HG03571 (cell line): ENCODE results near the gene PILRA.
A peak's percentile ranks its signal among the peaks of the same experiment; 100 is the strongest.
"Not testable (repeated sequence)": the region's sequence is repeated elsewhere in the genome, so short reads cannot be mapped to it uniquely, and the experiment has no call there.

Experiments used
- ATAC-seq: cut with Tn5 transposase; IDR thresholded peaks from one replicate; pipeline ENCODE4 v1.9.1; 2021; ENCODE audit not compliant: unreplicated experiment

The PILRA gene

GRCh38 chr7:100378114-100378755 is 4.9 kb downstream of the PILRA start:
- no peak for ATAC-seq

DNA sequence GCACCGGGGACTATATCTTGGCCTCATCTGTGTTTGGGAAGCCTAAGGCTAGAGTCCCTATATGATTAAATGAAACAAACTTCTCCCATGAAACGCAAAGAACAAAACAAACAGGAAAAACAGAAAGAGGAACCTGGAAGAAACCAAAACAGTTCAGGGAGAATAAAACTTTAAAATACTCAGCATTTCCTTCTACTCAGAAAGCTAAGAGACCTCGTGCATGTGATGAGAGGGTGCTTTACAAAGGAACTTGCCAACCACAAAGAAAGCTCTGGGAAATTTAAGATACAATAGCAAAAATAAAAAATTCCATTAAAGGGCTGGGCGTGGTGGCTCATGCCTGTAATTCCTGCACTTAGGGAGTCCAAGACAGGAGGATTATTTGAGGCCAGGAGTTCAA is 6.9 kb downstream of the PILRA start:
- ATAC-seq: no peak

- ATAC-seq: not testable (repeated sequence)
Observed at GRCh38 chr7:100381531-100382233, 8.4 kb downstream of the PILRA start.

GRCh38 chr7:100382234-100382853 is 9.1 kb downstream of the PILRA start:
- ATAC-seq: not testable (repeated sequence)

DNA sequence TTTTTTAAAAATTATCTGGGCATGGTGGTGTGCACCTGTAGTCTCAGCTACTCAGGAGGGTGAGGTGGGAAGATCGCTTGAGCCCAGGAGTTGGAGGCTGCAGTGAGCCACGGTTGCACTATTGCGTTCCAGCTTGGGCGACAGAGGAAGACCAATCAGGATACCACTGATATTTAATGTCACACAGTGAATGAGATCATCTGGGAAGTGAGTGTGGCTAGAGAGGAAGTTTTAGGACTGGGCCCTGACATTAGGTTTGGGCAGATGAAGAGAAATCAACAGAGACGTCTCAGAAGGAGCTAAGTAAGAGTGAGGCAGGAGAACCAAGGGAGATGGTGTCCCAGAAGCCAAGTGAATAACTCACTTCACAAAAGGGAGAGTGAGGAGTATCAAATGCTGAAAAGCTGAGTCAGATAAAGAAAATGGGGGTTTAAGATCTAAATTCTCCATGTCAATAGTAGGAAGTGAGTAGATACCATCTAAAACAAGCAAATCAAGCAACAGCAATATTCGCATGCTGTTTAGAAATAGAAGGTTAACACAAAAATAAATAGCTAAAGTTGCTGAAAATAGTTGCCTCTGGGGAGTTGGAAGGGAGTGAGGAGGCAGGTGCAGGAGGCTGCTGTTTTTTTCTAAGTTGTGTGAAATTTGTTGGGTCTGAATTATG is 11.5 kb downstream of the PILRA start:
- no peak for ATAC-seq

- no peak for ATAC-seq
Observed at GRCh38 chr7:100386940-100387339, 13.7 kb downstream of the PILRA start.

DNA sequence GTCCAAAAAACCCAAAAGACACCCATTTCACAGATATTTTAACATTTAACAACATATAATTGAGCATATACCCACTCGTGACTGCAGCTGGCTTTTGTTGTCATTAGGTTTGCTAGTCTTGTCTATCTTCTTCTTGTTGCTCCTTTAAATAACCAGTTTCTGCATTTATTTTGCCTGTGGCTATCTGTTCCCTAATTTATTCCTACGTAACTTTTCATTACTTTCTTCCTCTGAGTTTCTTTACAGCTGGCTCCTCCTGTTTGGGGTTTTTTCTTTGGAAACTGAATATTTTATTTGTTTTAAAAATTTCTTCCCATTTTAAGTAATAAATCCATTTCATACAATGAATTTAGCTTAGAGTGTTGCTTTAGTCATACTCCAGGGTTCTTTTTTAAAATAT is 14.4 kb downstream of the PILRA start:
- no peak for ATAC-seq

- no peak for ATAC-seq
Observed at GRCh38 chr7:100389437-100390088, 16.3 kb downstream of the PILRA start.

GRCh38 chr7:100390286-100391009 is 17.2 kb downstream of the PILRA start:
- no peak for ATAC-seq

DNA sequence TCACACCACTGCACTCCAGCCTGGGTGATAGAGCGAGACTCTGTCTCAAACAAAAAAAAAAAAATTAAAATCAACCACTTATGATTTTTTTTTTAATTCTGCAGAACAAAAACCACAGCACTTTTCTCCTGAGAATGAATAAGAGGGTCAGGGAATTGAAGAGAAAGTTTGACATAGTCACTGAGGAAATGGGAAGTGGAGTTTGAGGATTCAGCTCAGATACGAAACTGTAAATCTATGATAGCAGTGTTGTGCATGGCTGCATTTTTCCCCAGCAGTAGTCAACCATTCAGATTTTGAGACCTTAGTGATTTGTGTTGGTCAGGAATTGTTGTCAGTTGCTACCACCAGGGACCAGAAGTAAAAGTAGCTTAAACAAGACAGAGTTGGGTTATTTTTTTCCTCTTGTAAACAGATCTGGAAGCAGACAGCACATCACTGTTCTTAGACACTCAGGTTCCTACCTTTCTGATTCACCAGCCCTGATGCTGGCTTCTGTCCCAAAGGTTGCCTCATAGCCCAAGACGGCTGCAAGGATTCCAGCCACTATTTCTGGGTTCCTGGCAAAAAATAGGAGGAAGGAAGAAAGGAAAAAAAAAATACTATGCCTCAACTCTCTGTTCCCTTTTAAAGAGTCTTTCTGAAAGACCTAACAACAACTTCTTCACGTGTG is 20.1 kb downstream of the PILRA start:
- no peak for ATAC-seq

GRCh38 chr7:100394077-100394476 is 20.8 kb downstream of the PILRA start:
- ATAC-seq: no peak

GRCh38 chr7:100396421-100396982 is 23.2 kb downstream of the PILRA start:
- ATAC-seq: peak; percentile 78

DNA sequence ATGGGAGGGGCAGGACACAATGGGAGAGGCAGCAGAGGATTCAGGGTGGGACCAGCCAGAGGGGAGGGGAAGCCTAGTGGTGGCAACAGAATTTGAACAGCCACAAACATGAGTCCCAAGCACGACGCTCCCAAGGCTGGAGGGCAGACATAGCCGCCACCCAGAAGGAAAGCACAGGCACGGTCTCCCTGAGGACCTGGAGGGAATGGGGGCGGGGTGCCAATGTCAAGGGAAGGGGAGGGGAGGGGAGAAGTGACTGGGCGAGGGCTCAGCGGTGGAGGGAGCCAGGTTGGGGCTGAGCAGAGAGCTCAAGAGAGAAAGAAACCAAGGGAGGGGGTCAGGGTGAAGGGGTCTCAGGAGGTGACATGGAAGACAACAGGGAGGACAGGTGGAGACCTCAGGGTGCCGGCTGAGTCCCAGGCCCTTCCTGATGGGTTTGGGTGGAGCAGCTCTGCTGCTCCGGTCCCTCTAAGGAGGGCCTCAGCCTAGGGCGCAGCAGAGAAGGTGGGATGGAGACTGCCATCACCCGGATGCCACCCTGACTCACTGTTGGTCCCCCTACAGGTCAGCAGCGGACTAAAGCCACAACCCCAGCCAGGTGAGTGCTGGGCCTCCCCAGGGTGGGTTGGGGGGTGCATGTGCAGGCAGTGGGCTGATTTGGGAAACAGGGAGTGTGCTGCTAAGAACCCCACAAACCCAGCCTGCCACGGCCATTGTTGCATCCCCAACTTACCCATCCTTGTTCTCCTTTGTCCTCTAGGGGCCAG is 24.2 kb downstream of the PILRA start:
- ATAC-seq: no peak

DNA sequence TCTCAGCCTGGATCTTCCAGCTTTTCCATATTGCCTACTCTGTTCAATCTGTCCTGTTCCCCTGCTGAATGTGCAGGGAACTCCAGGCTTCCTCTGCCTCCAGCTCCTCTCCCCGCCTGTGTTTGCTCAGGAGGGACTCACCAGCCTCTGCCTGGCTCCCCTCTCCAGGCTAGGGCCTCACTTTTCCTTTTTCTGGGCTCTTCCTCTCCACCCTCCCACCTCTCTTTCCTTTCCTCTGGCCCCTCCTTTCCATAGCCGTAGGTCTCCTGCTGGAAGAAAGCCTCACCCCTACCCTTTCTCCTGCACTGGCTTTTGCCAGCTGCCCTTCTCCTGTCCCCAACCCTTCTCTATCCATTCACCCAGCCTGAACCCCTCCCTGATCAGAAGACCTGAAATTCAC is 25.0 kb downstream of the PILRA start:
- ATAC-seq: no peak

DNA sequence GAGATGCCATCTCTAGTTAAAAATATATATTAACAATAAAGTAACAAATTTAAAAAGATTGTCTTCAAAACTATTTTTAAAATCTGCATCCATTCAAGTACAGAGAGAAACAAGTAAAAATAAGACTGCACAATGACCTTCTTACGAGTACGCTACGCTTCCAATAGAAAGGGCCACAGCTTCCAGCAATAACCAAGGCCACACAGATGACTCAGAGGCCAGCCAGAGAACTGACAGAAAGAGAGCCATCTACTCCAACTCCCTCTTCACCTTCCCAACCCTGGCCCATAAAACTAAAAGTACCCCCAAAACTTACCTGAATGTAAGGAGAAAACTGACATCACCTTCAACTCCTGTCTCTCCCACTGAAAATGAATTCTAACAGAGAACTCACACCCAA is 26.8 kb downstream of the PILRA start:
- no peak for ATAC-seq

DNA sequence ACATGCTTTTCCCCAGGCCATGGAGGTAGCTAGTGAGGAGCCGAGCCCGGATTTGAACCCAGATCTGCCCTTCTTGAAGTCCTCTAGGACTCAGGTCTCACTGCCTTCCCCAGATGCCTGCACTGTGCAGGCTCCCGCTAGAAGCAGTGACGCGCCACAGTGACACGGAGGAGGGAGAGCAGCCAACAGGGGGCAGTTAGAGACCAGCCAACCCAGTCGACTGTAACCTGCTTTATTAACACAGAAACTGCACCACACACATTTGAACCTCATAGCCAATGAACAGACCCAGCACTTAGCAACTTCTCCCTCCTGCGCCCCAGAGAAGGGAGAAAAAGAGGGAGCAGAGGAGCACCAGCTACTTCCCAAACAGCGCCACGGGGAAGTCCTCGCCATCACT is 27.4 kb downstream of the PILRA start:
- ATAC-seq: no peak

- ATAC-seq: no peak
Observed at GRCh38 chr7:100401811-100402210, 28.5 kb downstream of the PILRA start.

DNA sequence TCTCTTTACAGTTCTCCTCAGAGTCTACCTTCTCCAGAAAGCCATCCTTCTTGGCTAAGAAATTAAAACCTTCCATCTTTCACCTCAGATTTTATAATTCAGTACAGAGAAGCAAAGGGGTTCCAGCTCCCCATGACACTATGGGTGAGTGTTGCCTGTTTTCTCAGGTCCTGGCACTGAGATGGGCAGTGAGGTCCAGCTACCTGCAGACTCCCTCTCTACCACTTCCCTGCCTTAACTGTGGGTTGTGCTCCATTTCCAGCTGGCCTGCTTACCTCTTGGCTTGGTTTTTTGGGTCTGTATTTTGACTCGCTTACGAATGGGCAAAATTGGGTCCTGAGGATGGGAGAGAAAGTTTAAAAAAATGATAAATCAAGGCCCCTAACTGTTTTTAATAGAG is 29.0 kb downstream of the PILRA start:
- no peak for ATAC-seq

- no peak for ATAC-seq
Observed at GRCh38 chr7:100406767-100407166, 33.5 kb downstream of the PILRA start.
